ENCODE data around the gene TRERF1. TPM values are rescaled to one million over a fixed set of nuclear protein-coding genes. Genes with fewer than 3 reads are reported as not detected.

Gene TRERF1
- total and polyA plus RNA-seq, 2 experiments from 2014 or later = 3.2 to 5.1 TPM

- no peaks in the 10 kb centered on the region for H3K36me3 ChIP-seq (replicated peaks; ENCODE audit: insufficient read depth, low read depth)
- no peaks in the 10 kb centered on the region for H3K9me2 ChIP-seq (replicated peaks; ENCODE audit: insufficient read depth)
- WGBS (ENCODE audit: low lambda C conversion rate, missing lambda C conversion rate) = 86% methylated on average over 2 of the region's 2 CpGs
- peaks cover 9% of the 10 kb centered on the region for H3K4me1 ChIP-seq (ENCODE audit: insufficient read depth)
- H3K27ac ChIP-seq = no peak overlapping the region
- no peak for DNase-seq (ENCODE audit: low spot score)
- H3K4me3 ChIP-seq = no peak overlapping the region
- H3K4me2 ChIP-seq = no peak overlapping the region
- H3K79me2 ChIP-seq = peaks cover 34% of the 10 kb centered on the region
- no peaks in the 10 kb centered on the region for H4K20me1 ChIP-seq (ENCODE audit: insufficient read depth, poor library complexity, severe bottlenecking)
- H2AFZ ChIP-seq = no peak overlapping the region
- H3K9me3 ChIP-seq (ENCODE audit: low read depth) = no peaks in the 10 kb centered on the region
- H3K27me3 ChIP-seq = no peaks in the 10 kb centered on the region
- TF ChIP-seq CTCF (IDR thresholded peaks at IDR 0.05; ENCODE audit: poor library complexity) (no peak), EZH2phosphoT487 (IDR thresholded peaks at IDR 0.05; ENCODE audit: low read depth, severe bottlenecking, unreplicated experiment) (no peak), EZH2 (IDR thresholded peaks at IDR 0.05; ENCODE audit: borderline replicate concordance) (no peak)
Observed at GRCh38 chr6:42307141-42307470, 144.6 kb downstream of the TRERF1 start.

GRCh38 chr6:42306439-42307140 is 145.1 kb downstream of the TRERF1 start:
- H3K36me3 ChIP-seq (replicated peaks; ENCODE audit: insufficient read depth, low read depth) = no peaks in the 10 kb centered on the region
- H3K27ac ChIP-seq = no peak overlapping the region
- no peak overlapping the region for H2AFZ ChIP-seq
- no peaks in the 10 kb centered on the region for H3K27me3 ChIP-seq
- no peaks in the 10 kb centered on the region for H3K9me3 ChIP-seq (ENCODE audit: low read depth)
- WGBS (ENCODE audit: low lambda C conversion rate, missing lambda C conversion rate) = 92% methylated on average over 7 of the region's 7 CpGs
- H3K4me1 ChIP-seq (ENCODE audit: insufficient read depth) = peaks cover 9% of the 10 kb centered on the region
- no peak for DNase-seq (ENCODE audit: low spot score)
- peaks cover 36% of the 10 kb centered on the region for H3K79me2 ChIP-seq
- no peak overlapping the region for H3K4me3 ChIP-seq
- H4K20me1 ChIP-seq (ENCODE audit: insufficient read depth, poor library complexity, severe bottlenecking) = no peaks in the 10 kb centered on the region
- H3K4me2 ChIP-seq = no peak overlapping the region
- TF ChIP-seq EZH2 (IDR thresholded peaks at IDR 0.05; ENCODE audit: borderline replicate concordance) (no peak), EZH2phosphoT487 (IDR thresholded peaks at IDR 0.05; ENCODE audit: low read depth, severe bottlenecking, unreplicated experiment) (no peak), CTCF (IDR thresholded peaks at IDR 0.05; ENCODE audit: poor library complexity) (no peak)
- no peaks in the 10 kb centered on the region for H3K9me2 ChIP-seq (replicated peaks; ENCODE audit: insufficient read depth)

- peaks cover 9% of the 10 kb centered on the region for H3K4me1 ChIP-seq (ENCODE audit: insufficient read depth)
- no peaks in the 10 kb centered on the region for H3K9me2 ChIP-seq (replicated peaks; ENCODE audit: insufficient read depth)
- peaks cover 31% of the 10 kb centered on the region for H3K79me2 ChIP-seq
- H3K9me3 ChIP-seq (ENCODE audit: low read depth) = no peaks in the 10 kb centered on the region
- no peaks in the 10 kb centered on the region for H4K20me1 ChIP-seq (ENCODE audit: insufficient read depth, poor library complexity, severe bottlenecking)
- no peak overlapping the region for H3K4me3 ChIP-seq
- no peaks in the 10 kb centered on the region for H3K27me3 ChIP-seq
- H3K27ac ChIP-seq = peak overlapping the region; percentile 37
- no peak for DNase-seq (ENCODE audit: low spot score)
- WGBS (ENCODE audit: low lambda C conversion rate, missing lambda C conversion rate) = 57% methylated on average over 6 of the region's 6 CpGs
- H2AFZ ChIP-seq = no peak overlapping the region
- no peaks in the 10 kb centered on the region for H3K36me3 ChIP-seq (replicated peaks; ENCODE audit: insufficient read depth, low read depth)
- no peak overlapping the region for H3K4me2 ChIP-seq
- TF ChIP-seq EZH2phosphoT487 (IDR thresholded peaks at IDR 0.05; ENCODE audit: low read depth, severe bottlenecking, unreplicated experiment) (no peak), EZH2 (IDR thresholded peaks at IDR 0.05; ENCODE audit: borderline replicate concordance) (no peak)
Observed at GRCh38 chr6:42304053-42304712, 147.5 kb downstream of the TRERF1 start.

- no peak for DNase-seq (ENCODE audit: low spot score)
- H2AFZ ChIP-seq = no peak overlapping the region
- WGBS (ENCODE audit: low lambda C conversion rate, missing lambda C conversion rate) = 70% methylated on average over 3 of the region's 3 CpGs
Observed at GRCh38 chr6:42302411-42302810, 149.3 kb downstream of the TRERF1 start.

More at GRCh38 chr6:42302411-42302810, 149.3 kb downstream of the TRERF1 start:
- no peaks in the 10 kb centered on the region for H3K9me3 ChIP-seq (ENCODE audit: low read depth)
- no peak for TF ChIP-seq EZH2 (IDR thresholded peaks at IDR 0.05; ENCODE audit: borderline replicate concordance)
- no peak for TF ChIP-seq CTCF (IDR thresholded peaks at IDR 0.05; ENCODE audit: poor library complexity)
- TF ChIP-seq EZH2phosphoT487 (IDR thresholded peaks at IDR 0.05; ENCODE audit: low read depth, severe bottlenecking, unreplicated experiment) = no peak
- H3K9me2 ChIP-seq (replicated peaks; ENCODE audit: insufficient read depth) = no peaks in the 10 kb centered on the region
- no peaks in the 10 kb centered on the region for H3K27me3 ChIP-seq
- no peak overlapping the region for H3K27ac ChIP-seq
- H3K36me3 ChIP-seq (replicated peaks; ENCODE audit: insufficient read depth, low read depth) = no peaks in the 10 kb centered on the region
- H3K4me1 ChIP-seq (ENCODE audit: insufficient read depth) = peaks cover 9% of the 10 kb centered on the region
- no peaks in the 10 kb centered on the region for H4K20me1 ChIP-seq (ENCODE audit: insufficient read depth, poor library complexity, severe bottlenecking)
- H3K4me2 ChIP-seq = no peak overlapping the region
- peaks cover 18% of the 10 kb centered on the region for H3K79me2 ChIP-seq
- H3K4me3 ChIP-seq = no peak overlapping the region
